ENCODE measurements around the gene SCN2B.

SCN2B gene

GRCh38 chr11:118155776-118156530 is 20.5 kb downstream of the SCN2B start:
- DNase-seq (ENCODE audit: extremely low read depth, low read depth): no peak
- no peak overlapping the region for H3K4me3 ChIP-seq (replicated peaks; ENCODE audit: low read depth, low read length)
- TF ChIP-seq, protein P1, sequence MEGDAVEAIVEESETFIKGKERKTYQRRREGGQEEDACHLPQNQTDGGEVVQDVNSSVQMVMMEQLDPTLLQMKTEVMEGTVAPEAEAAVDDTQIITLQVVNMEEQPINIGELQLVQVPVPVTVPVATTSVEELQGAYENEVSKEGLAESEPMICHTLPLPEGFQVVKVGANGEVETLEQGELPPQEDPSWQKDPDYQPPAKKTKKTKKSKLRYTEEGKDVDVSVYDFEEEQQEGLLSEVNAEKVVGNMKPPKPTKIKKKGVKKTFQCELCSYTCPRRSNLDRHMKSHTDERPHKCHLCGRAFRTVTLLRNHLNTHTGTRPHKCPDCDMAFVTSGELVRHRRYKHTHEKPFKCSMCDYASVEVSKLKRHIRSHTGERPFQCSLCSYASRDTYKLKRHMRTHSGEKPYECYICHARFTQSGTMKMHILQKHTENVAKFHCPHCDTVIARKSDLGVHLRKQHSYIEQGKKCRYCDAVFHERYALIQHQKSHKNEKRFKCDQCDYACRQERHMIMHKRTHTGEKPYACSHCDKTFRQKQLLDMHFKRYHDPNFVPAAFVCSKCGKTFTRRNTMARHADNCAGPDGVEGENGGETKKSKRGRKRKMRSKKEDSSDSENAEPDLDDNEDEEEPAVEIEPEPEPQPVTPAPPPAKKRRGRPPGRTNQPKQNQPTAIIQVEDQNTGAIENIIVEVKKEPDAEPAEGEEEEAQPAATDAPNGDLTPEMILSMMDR (IDR thresholded peaks at IDR 0.05; ENCODE audit: low read depth, low read length, missing control alignments): no peak

DNA sequence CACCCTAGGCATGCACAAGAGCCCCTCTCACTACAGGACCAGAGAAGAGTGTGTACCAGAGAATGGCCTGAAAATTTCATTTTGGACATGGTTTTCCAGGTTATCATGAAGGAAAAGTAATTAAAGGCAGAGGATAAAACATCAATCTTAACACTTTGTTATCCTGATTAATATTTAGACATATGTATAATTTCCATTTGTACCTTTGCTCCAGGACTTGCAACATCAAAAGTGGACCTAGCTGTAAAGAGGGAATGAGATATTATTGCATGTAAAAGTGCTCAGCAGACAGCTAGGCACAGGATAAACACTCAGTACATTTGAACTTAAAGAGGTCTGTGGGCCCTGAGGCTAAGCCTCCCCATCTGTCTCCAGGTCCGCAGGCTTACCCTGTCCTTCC is 21.8 kb downstream of the SCN2B start:
- no peak for DNase-seq (ENCODE audit: extremely low read depth, low read depth)
- no peak overlapping the region for H3K4me3 ChIP-seq (replicated peaks; ENCODE audit: low read depth, low read length)
- TF ChIP-seq, protein P1 (IDR thresholded peaks at IDR 0.05; ENCODE audit: low read depth, low read length, missing control alignments): no peak

DNA sequence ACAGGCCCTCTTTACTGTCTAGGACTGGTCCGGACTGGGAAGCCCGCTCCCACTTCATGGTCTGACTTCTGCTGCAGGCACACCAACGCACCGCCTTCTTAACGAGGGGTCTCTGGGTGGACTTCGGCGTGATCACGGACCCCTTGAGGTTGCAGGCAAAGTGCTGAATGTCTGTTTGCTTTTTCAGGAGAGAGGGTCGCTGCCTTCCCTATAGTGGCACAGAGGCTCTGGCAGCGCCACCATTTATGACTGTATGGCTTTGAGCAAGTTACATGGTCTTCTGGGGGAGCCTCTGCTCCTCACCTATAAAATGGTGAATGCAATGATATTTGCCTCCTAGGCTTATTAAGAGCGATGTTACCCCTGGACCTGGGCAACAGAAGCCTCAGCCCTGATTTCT is 22.5 kb downstream of the SCN2B start:
- TF ChIP-seq, protein P1 (IDR thresholded peaks at IDR 0.05; ENCODE audit: low read depth, low read length, missing control alignments): no peak
- H3K4me3 ChIP-seq (replicated peaks; ENCODE audit: low read depth, low read length): no peak overlapping the region

GRCh38 chr11:118153516-118153915 is 22.9 kb downstream of the SCN2B start:
- H3K4me3 ChIP-seq (replicated peaks; ENCODE audit: low read depth, low read length): peak overlapping the region; percentile 53
- DNase-seq (ENCODE audit: extremely low read depth, low read depth): no peak
- TF ChIP-seq, protein P1 (IDR thresholded peaks at IDR 0.05; ENCODE audit: low read depth, low read length, missing control alignments): no peak

More for the DNA sequence above, 22.5 kb downstream of the SCN2B start:
- no peak for DNase-seq (ENCODE audit: extremely low read depth, low read depth)

- H3K4me3 ChIP-seq (replicated peaks; ENCODE audit: low read depth, low read length): peak within 1 kb of the TSS; percentile 53
- TF ChIP-seq, protein P1 (IDR thresholded peaks at IDR 0.05; ENCODE audit: low read depth, low read length, missing control alignments): no peak
- DNase-seq (ENCODE audit: extremely low read depth, low read depth): no peak
These were observed 23.6 kb downstream of the SCN2B start, which contains the start of gene SCN4B for GRCh38 chr11:118152552-118153471. TSS of gene SCN4B (minus strand) at chr11:118152823. CDS start at chr11:118152673, 150 bp downstream.

DNA sequence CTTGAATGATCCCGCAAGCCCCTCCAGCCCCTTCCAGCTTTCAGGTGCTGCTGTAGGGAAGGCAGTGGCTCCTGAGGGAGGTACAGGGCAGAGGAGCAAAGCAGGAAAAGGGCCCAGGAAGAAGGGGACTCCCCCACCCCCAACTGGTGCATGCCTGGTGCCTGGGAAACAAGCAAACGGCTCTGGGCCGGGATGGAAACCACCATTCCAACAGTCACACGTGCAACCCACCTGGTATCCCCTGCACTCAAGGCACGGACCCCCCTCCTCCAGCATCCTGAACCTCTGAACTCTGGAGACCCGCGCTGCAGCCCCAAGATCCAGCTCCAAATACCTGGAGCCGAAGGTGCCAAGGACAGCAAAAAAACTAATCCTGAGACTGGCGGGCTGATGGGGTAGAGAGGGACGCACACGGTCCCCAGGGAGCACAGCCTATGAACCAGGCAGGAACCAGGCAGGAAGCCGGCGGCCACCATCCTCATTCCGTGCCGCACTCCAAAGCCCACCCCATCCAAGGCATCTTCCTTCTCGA is 24.4 kb downstream of the SCN2B start:
- TF ChIP-seq, protein P1 (IDR thresholded peaks at IDR 0.05; ENCODE audit: low read depth, low read length, missing control alignments): no peak
- DNase-seq (ENCODE audit: extremely low read depth, low read depth): no peak
- H3K4me3 ChIP-seq (replicated peaks; ENCODE audit: low read depth, low read length): peak overlapping the region; percentile 53
